HepG2 (cell line): ENCODE results near the gene FGD4. TPM values are rescaled to one million over a fixed set of nuclear protein-coding genes. Genes with fewer than 3 reads are reported as not detected.

Source experiments
- FOXP4 ChIP-seq: sonication (generic); formaldehyde crosslinking; IDR thresholded peaks from 2 replicates; pipeline ENCODE4 v1.4.0; 2020; ENCODE audit warnings: missing genetic modification reagents
- HDAC2 ChIP-seq: sonication (generic); formaldehyde crosslinking; IDR thresholded peaks from 2 replicates; pipeline ENCODE4 v1.4.0; 2020; ENCODE audit warnings: missing genetic modification reagents
- PRDM4 ChIP-seq: sonication (generic); formaldehyde crosslinking; IDR thresholded peaks from 2 replicates; pipeline ENCODE4 v1.9.0; 2021; ENCODE audit warnings: missing genetic modification reagents, borderline replicate concordance
- SALL1 ChIP-seq: sonication (generic); formaldehyde crosslinking; IDR thresholded peaks from 2 replicates; pipeline ENCODE4 v1.8.0; 2022; ENCODE audit warnings: mild to moderate bottlenecking, missing genetic modification reagents
- TBX3 ChIP-seq: fragments of 450-650 bp; IDR thresholded peaks from 2 replicates; pipeline ENCODE4 v1.6.1; 2017; ENCODE audit warnings: antibody characterized with exemption, mild to moderate bottlenecking, inconsistent platforms, borderline replicate concordance
- TCF12 ChIP-seq, 2 experiments: fragments of 450-650 bp in 1 of 2; sonication (generic) in 1 of 2; formaldehyde crosslinking in 1 of 2; IDR thresholded peaks; 2 replicates each; pipeline versions ENCODE4 v1.6.1 to v1.8.0; 2017 to 2022; ENCODE audit warnings: antibody characterized with exemption in 1 of 2, mild to moderate bottlenecking in 1 of 2, missing genetic modification reagents in 1 of 2, moderate library complexity in 1 of 2
- ZBTB7A ChIP-seq: sonication (generic); formaldehyde crosslinking; IDR thresholded peaks from 2 replicates; pipeline ENCODE4 v1.8.0; 2022; ENCODE audit warnings: mild to moderate bottlenecking, missing genetic modification reagents
- ZMYM2 ChIP-seq: sonication (generic); formaldehyde crosslinking; IDR thresholded peaks from 2 replicates; pipeline ENCODE4 v1.8.0; 2022; ENCODE audit warnings: mild to moderate bottlenecking, missing genetic modification reagents
- ZNF569 ChIP-seq: sonication (generic); formaldehyde crosslinking; IDR thresholded peaks from 2 replicates; pipeline ENCODE4 v1.5.0; 2020; ENCODE audit warnings: mild to moderate bottlenecking, missing genetic modification reagents, moderate library complexity, borderline replicate concordance
- ZNF580 ChIP-seq: IDR thresholded peaks from 2 replicates; pipeline ENCODE4 v1.6.1; 2016; ENCODE audit warnings: low read depth, borderline replicate concordance
- polyA plus RNA-seq, 8 experiments: library from polyadenylated mRNA; depleted of rRNA in 3 of 8; stranded (reverse) in 7 of 8; unstranded in 1 of 8; fragments of >200 nt; fragmentation: Illumina TruSeq in 4 of 8; extraction: Trizol in 4 of 8; gene quantifications; 2 replicates each; pipeline versions ENCODE4 v1.2.1 to v1.2.3, GENCODE V29; 2011 to 2016; ENCODE audit warnings: low read depth in 4 of 8, missing spikeins in 1 of 8, mixed read lengths in 1 of 8; ENCODE audit not compliant: insufficient read depth in 1 of 8
- total RNA-seq, 5 experiments: library from RNA; depleted of rRNA; stranded (reverse); fragments of >200 nt; fragmentation: Illumina TruSeq; extraction: Trizol; gene quantifications; 2 replicates each; pipeline ENCODE4 v1.2.3, GENCODE V29; 2016; ENCODE audit warnings: low read depth in 1 of 5
- TF ChIP-seq, protein P1 (sequence below): sonication (generic); formaldehyde crosslinking; IDR thresholded peaks from 2 replicates; pipeline ENCODE4 v1.4.0; 2020; ENCODE audit warnings: missing genetic modification reagents

The FGD4 gene
- total and polyA plus RNA-seq, 2 of the 13 experiments (the other 11 are each of a cell fraction or from before 2014, with no cell fraction given), result 4.6 to 6.6 TPM

GRCh38 chr12:32535288-32535999 lies 136.1 kb downstream of the FGD4 start (continued):
- no peak for TF ChIP-seq FOXP4
- TF ChIP-seq TCF12 (IDR thresholded peaks at IDR 0.05), result no peak
- no peak for TF ChIP-seq TCF12 (CRISPR knock-in tag; IDR thresholded peaks at IDR 0.05)
- no peak for TF ChIP-seq ZNF580
- 0 out of 2 replicates have a peak, but pooled peaks have one; percentile 27 for TF ChIP-seq HDAC2
- TF ChIP-seq SALL1, result peak; percentile 66
- TF ChIP-seq, protein P1, sequence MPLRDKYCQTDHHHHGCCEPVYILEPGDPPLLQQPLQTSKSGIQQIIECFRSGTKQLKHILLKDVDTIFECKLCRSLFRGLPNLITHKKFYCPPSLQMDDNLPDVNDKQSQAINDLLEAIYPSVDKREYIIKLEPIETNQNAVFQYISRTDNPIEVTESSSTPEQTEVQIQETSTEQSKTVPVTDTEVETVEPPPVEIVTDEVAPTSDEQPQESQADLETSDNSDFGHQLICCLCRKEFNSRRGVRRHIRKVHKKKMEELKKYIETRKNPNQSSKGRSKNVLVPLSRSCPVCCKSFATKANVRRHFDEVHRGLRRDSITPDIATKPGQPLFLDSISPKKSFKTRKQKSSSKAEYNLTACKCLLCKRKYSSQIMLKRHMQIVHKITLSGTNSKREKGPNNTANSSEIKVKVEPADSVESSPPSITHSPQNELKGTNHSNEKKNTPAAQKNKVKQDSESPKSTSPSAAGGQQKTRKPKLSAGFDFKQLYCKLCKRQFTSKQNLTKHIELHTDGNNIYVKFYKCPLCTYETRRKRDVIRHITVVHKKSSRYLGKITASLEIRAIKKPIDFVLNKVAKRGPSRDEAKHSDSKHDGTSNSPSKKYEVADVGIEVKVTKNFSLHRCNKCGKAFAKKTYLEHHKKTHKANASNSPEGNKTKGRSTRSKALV (CRISPR knock-in tag), result no peak
- TF ChIP-seq TBX3, result no peak
- TF ChIP-seq ZMYM2, result 0 out of 2 replicates have a peak, but pooled peaks have one; percentile 30
- no peak for TF ChIP-seq ZBTB7A
- no peak for TF ChIP-seq ZNF569 (CRISPR knock-in tag)
- TF ChIP-seq PRDM4 (CRISPR knock-in tag), result no peak
- TF ChIP-seq, all 625 proteins: peak for 33
